ENCODE results near the gene CAMK1D. TPM values are rescaled to one million over a fixed set of nuclear protein-coding genes. Genes with fewer than 3 reads are reported as not detected.

Gene CAMK1D
- polyA plus RNA-seq, 1 of the 3 experiments (the other 2 are of a cell fraction): 4.1 TPM

- Histone ChIP-seq H2AFZ (ENCODE audit: low read depth) (no peak overlapping the region), H3F3A (replicated peaks; ENCODE audit: insufficient read depth) (no peaks in the 10 kb centered on the region), H3K4me3 (ENCODE audit: low read depth in 2 of 2, low read length in 1 of 2) (no peak overlapping the region), H4K20me1 (ENCODE audit: insufficient read depth) (no peaks in the 10 kb centered on the region), H3K9me3 (no peaks in the 10 kb centered on the region), H3K9ac (no peak overlapping the region), H3K4me1 (ENCODE audit: control insufficient read depth in 1 of 2, insufficient read depth in 2 of 2, low read depth in 1 of 2, low read length in 1 of 2) (no peaks in the 10 kb centered on the region; a peak in 1 of 4 replicates), H3K79me2 (ENCODE audit: insufficient read depth) (no peaks in the 10 kb centered on the region), H3K4me2 (no peak overlapping the region), H3K9me2 (no peaks in the 10 kb centered on the region), H3K36me3 (replicated peaks in 1 of 2; ENCODE audit: control insufficient read depth in 1 of 2, insufficient read depth in 2 of 2, low read length in 1 of 2) (no peaks in the 10 kb centered on the region), H3K27ac (ENCODE audit: low read depth in 2 of 2, low read length in 1 of 2) (no peak overlapping the region), H3K27me3 (ENCODE audit: insufficient read depth) (no peaks in the 10 kb centered on the region)
- POLR2A ChIA-PET: no interaction called here
- CTCF ChIA-PET: interaction anchor here (1.3 kb wide), 1 partner anchor 9 kb away, joined by 4 read pairs; no protein-coding TSS in a partner anchor
- TF ChIP-seq JUND (IDR thresholded peaks at IDR 0.05) (no peak), YY1 (IDR thresholded peaks at IDR 0.05; ENCODE audit: low read depth) (no peak), RCOR1 (IDR thresholded peaks at IDR 0.05; ENCODE audit: low read length) (no peak), USF1 (IDR thresholded peaks at IDR 0.05; ENCODE audit: borderline replicate concordance, low read depth) (no peak), IRF3 (IDR thresholded peaks at IDR 0.05; ENCODE audit: low read depth, low read length) (no peak), NRF1 (IDR thresholded peaks at IDR 0.05; ENCODE audit: low read depth, low read length) (no peak), NFIC (IDR thresholded peaks at IDR 0.05; ENCODE audit: borderline replicate concordance) (no peak), FOXJ3 (CRISPR knock-in tag; IDR thresholded peaks at IDR 0.05) (no peak), CHD2 (IDR thresholded peaks at IDR 0.05; ENCODE audit: low read length, partially characterized antibody) (no peak), EZH2phosphoT487 (IDR thresholded peaks at IDR 0.05; ENCODE audit: borderline replicate concordance, low read depth) (no peak), MAX (IDR thresholded peaks at IDR 0.05; ENCODE audit: low read depth) (no peak), TEAD4 (IDR thresholded peaks at IDR 0.05; ENCODE audit: borderline replicate concordance, insufficient read depth) (no peak), MEF2A (IDR thresholded peaks at IDR 0.05; ENCODE audit: borderline replicate concordance, low read depth) (no peak), RAD21 (IDR thresholded peaks at IDR 0.05; ENCODE audit: low read length) (no peak), GABPA (IDR thresholded peaks at IDR 0.05; ENCODE audit: low read depth) (no peak)
- no peak for DNase-seq
- 70% methylated on average over 4 of the region's 4 CpGs for WGBS (ENCODE audit: low lambda C conversion rate)
Observed at GRCh38 chr10:12600652-12601051, 251.3 kb downstream of the CAMK1D start.

- Histone ChIP-seq H3K4me2 (no peak overlapping the region), H3K9me2 (no peaks in the 10 kb centered on the region), H3K27ac (ENCODE audit: low read depth in 2 of 2, low read length in 1 of 2) (no peak overlapping the region), H2AFZ (ENCODE audit: low read depth) (no peak overlapping the region), H3K4me1 (ENCODE audit: control insufficient read depth in 1 of 2, insufficient read depth in 2 of 2, low read depth in 1 of 2, low read length in 1 of 2) (no peaks in the 10 kb centered on the region; a peak in 1 of 4 replicates), H4K20me1 (ENCODE audit: insufficient read depth) (no peaks in the 10 kb centered on the region), H3K79me2 (ENCODE audit: insufficient read depth) (no peaks in the 10 kb centered on the region), H3K36me3 (replicated peaks in 1 of 2; ENCODE audit: control insufficient read depth in 1 of 2, insufficient read depth in 2 of 2, low read length in 1 of 2) (no peaks in the 10 kb centered on the region), H3K9me3 (no peaks in the 10 kb centered on the region), H3K27me3 (ENCODE audit: insufficient read depth) (no peaks in the 10 kb centered on the region), H3K9ac (no peak overlapping the region), H3F3A (replicated peaks; ENCODE audit: insufficient read depth) (no peaks in the 10 kb centered on the region), H3K4me3 (ENCODE audit: low read depth in 2 of 2, low read length in 1 of 2) (no peak overlapping the region)
- 87% methylated on average over 7 of the region's 7 CpGs for WGBS (ENCODE audit: low lambda C conversion rate)
- TF ChIP-seq FOSL2 (IDR thresholded peaks at IDR 0.05; ENCODE audit: borderline replicate concordance, low read depth) (no peak), GATA2 (CRISPR knock-in tag; IDR thresholded peaks at IDR 0.05) (no peak), SIN3A (IDR thresholded peaks at IDR 0.05; ENCODE audit: borderline replicate concordance, low read depth, low read length) (no peak), TEAD4 (IDR thresholded peaks at IDR 0.05; ENCODE audit: borderline replicate concordance, insufficient read depth) (no peak), PBX3 (IDR thresholded peaks at IDR 0.05) (no peak), TAF1 (IDR thresholded peaks at IDR 0.05; ENCODE audit: borderline replicate concordance, low read depth, low read length) (no peak), ELF1 (IDR thresholded peaks at IDR 0.05) (no peak)
- CTCF ChIA-PET: no interaction called here
- no peak for DNase-seq
- POLR2A ChIA-PET: no interaction called here
Observed at GRCh38 chr10:12602521-12602920, 253.2 kb downstream of the CAMK1D start.

All from SK-N-SH (cell line).